HG03175 (cell line): ENCODE measurements around the gene FAM76B.

ENCODE experiments used
- ATAC-seq: cut with Tn5 transposase; IDR thresholded peaks from one replicate; pipeline ENCODE4 v1.9.1; 2021; ENCODE audit warnings: mild to moderate bottlenecking, moderate library complexity; ENCODE audit not compliant: unreplicated experiment

Gene FAM76B

GRCh38 chr11:95792700-95793099, 3.1 kb upstream of the FAM76B start:
- no peak for ATAC-seq

DNA sequence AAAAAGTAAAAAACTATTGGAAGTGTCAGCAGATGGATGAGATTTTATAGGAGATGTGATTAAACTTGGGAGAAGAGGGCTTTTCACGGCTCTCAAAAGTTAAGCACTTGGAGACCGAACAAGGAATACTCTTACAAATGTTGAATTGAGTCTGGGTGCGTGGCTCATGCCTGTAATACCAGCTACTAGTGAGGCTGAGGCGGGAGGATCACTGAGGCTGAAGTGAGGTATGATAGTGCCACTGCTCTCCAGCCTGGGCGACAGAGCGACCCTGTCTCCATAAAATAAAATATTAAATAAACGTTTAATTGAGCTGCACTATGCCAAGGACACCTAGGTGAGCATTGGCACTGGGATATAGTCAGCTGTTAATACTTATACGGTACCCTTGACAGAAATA, 2.6 kb upstream of the FAM76B start:
- ATAC-seq, result no peak

GRCh38 chr11:95791709-95792033, 2.1 kb upstream of the FAM76B start:
- no peak for ATAC-seq

GRCh38 chr11:95790933-95791708, 1.5 kb upstream of the FAM76B start:
- peak; percentile 8 for ATAC-seq

DNA sequence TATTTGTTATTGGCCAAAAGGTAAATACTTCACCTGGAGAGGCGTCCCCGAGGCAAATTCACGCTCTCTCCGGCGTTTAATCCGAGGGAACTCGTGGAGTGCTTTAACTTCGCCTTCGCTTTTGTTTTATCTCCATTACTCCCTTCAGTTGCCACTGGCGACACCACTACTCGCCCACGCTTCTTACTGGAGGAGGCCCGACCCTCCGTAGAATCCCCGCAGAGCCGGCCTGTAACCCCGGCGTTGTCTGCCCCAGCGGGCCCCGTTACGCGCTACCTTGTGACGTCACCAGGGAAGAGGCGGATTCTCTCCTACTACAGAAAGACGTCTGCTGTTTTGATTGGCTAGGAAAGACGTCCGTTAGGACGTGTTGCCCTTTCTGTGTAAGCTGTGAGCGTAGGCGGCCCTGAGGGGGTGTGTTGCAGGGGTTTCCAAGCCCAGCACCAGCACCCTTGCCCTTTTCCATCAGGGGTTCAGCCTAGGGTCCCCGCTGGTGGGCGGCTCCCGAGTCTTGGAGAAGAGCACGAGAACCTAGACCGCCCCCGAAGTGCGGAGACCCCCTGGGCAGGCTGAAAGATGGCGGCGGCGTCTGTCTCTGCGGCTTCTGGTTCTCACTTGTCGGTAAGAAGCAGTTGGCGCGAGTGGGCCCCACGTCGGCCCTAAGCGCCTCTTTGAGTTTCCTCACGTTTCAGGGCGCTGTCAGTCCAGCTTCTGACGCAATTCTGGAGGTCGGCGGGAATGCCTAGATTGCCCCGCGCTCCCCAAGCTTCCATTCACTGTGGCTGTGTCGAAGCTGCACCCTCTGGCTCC, 746 bp upstream of the FAM76B start, which contains the start of gene CEP57:
Gene CEP57 (plus strand): TSS at position 376 of the 810 bp plus-strand sequence. CDS start 201 bp downstream, at position 577.
- ATAC-seq, result peak; percentile 71

DNA sequence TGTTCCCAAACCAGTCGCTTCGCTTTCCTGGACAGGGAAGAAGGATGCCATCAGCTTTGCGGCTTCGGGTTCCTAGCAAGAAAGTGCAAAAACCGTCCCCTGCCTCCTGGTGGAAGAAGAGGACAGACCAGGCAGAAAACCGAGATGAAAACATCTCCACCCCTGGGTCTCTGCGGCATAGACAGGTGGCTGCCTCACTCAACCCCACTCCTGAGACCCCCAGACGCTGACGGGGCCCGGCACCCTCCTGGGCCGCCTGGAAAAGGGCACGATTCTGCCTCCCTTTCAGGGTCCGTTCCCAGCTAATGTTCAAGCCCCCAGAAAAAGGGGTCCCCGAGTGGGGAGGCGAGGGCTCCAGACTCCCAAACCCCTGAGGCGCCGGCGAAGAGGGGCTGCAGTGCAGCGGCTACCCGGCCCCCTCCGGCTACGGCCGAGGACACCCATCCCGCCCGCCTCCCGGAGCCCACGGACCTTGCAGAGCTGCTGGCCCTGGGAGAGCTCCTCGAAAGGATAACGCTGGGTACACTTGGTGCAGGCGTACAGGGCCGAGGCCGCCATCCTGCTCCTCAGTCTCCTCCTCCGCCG, 569 bp downstream of the FAM76B start:
- ATAC-seq, result no peak

DNA sequence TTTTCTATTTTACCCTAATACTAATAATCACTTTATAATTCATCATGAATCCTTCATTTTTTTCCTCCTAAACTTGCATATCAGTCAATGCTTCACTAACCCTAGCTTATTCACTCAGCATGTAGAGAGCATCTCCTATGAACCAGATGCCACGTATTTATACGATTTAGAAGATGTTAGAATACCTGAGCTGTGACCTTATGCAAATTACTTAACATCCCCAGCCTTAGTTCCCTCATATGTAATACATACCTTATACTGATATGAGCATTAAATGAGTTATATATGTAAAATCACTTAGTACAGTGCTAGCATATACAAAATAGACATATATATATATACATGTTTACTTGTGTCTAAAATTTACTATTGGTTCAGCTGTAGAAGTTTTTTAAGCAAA, 9.0 kb downstream of the FAM76B start:
- ATAC-seq, result no peak

GRCh38 chr11:95778699-95779098, 10.9 kb downstream of the FAM76B start:
- no peak for ATAC-seq

DNA sequence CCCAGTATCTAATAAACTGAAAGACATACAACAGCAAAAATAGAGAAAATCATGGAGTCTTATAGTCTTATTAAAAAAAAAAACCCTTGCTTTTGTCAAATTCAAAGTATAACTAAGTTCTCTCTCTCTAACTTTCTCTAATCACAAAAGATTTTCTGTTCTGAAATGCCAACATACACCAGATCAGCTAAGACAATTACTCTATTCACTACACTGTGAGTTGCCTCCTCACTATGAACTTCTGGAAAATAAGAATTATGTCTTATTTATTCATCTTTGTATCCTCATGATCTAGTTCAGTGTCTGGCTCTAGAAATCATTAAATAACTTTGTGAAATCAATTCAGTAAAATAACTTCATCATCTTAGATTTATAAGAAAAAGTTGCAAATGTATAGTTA, 12.7 kb downstream of the FAM76B start:
- ATAC-seq, result no peak

- no peak for ATAC-seq
These were observed 21.1 kb downstream of the FAM76B start for GRCh38 chr11:95768521-95768920.

- no peak for ATAC-seq
These were observed 22.1 kb downstream of the FAM76B start for GRCh38 chr11:95767498-95767897.

- no peak for ATAC-seq
These were observed 22.9 kb downstream of the FAM76B start for GRCh38 chr11:95766701-95767100.

DNA sequence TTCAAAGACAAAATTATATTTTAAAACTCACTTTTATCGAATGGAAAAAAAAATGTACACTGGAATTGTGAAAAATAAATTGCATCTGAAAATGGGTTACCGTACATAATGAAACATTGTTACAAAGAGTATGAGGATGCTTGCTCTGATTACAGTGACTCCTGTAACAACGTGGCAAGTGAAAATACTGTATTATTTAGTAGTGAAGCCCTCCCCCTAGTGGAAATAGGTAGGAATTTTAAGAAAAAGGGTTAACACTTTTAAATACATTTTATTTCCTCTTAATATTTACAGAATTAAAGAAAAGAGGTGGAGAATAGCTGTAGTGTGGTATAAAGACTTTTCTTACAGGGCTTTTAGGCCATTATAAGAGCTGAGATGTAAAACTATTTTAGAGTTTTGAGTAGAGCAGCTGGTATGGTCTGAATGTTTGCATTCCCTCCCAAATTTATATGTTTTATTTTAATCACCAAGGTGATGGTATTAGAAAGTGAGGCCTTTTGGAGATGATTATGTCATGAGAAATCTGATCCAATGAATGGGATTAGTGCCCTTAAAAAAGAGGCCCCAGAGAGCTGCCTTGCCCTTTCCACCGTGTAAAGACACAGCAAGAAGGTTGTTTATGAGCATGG, 25.2 kb downstream of the FAM76B start:
- peak; percentile 69 for ATAC-seq

DNA sequence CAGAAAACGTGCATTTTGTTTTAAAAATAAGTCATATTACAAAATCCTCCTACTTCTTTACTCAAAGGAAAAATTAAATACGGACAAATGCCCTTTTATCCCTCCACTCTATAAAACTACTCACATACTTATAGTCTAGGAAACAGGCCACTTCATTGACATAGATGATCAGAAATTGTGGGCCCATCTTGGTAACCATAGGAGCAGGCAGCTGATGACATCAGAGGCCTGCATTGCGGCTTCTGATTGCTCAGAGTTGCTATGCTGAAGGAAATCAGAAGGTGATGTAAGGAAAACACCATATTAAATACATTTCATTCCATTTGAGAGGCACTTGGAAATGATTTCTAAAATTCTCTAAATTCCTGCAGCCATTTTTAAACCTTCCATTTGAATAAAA, 27.0 kb downstream of the FAM76B start:
- ATAC-seq, result no peak

GRCh38 chr11:95760941-95761340, 28.6 kb downstream of the FAM76B start:
- no peak for ATAC-seq

DNA sequence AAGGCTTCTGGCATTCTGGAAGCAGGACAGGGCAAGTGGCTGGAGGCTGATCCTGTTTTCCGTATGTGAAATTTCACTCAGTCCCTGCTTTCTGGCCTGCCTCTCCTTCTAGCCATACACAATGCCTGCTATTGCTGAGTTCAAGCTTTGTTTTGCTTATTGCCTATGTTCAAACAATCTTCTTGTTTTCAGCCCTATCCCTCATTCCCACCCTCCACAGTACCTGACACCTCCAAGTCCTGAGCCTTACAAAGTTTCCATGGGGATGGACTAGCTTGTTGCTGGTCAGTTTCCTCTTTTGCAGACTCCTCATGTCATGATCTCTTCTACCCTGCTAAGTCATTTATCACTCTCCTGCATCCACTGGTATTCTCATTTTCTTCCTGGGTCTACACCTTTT, 38.1 kb downstream of the FAM76B start:
- no peak for ATAC-seq

GRCh38 chr11:95750101-95750500, 39.5 kb downstream of the FAM76B start:
- ATAC-seq, result no peak

DNA sequence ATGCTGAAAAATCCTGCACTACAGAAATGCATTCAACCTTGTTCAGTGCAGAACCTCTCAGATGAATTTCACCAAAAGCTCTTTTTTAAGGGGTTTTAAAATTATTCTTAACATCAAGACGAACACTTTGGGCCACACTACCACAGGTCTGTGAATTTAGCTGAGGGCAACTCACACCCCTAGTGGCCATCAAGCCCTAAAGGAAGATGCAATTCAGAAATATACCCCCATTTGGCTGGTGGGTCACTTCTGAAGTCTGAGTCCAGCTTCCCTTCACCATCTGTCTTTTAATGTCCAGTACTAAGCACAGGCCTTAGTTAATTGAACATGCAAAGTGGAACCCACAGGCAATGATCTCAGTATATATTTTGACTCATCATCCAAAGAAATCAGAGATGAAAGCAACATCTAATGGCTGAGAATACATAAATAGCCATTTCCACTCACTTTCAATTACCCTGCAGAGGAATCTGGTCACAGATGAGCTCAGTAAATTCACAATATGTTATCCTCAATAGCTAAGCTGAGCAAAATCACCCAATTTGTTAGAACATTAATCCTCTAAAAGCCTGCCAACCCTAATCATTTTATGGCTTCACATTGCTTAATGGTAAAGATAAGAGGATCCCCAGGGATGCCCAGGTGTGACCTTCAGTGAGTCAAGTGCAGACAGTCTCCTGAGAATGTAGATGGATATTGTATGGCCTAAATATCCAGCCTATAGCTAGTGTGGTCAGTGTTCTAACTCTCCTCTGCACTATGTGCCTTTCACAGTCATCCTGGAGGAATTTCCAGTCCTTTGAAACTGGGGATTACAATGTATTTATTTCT, 50.3 kb downstream of the FAM76B start:
- ATAC-seq, result no peak

DNA sequence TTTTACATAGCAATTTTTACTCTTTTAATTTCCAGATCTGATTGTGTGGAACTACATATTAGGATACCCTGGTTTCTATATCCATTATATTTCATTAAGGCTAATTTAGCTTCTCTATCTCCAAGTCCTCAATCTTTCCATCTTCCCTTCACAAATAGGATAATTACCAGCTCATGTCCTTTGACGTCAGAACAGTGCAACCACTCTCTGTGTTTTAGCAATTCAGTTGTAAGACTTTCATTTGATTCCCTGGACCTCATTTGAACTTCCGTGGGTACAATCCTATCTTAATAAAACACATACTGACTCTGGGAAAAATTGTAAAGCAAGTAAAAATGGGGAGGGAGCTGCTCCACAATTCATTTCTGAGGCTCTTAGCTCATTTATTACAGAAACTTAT, 52.8 kb downstream of the FAM76B start:
- ATAC-seq, result no peak

- ATAC-seq, result no peak
These were observed 53.2 kb downstream of the FAM76B start for GRCh38 chr11:95736355-95736754.
